HL-60 (cell line): ENCODE measurements around the gene ANAPC5.

Source experiments
- GABPA ChIP-seq: IDR thresholded peaks from 2 replicates; pipeline ENCODE4 v1.6.1; 2012; ENCODE audit warnings: low read depth
- POLR2AphosphoS5 ChIP-seq: IDR thresholded peaks from 2 replicates; pipeline ENCODE4 v1.6.1; 2012; ENCODE audit warnings: low read depth
- SPI1 ChIP-seq: IDR thresholded peaks from 2 replicates; pipeline ENCODE4 v1.6.1; 2012; ENCODE audit warnings: low read depth, mild to moderate bottlenecking, borderline replicate concordance
- TF ChIP-seq, protein P1 (sequence below): IDR thresholded peaks from 2 replicates; pipeline ENCODE4 v1.6.1; 2012; ENCODE audit warnings: low read depth; ENCODE audit not compliant: insufficient replicate concordance
- TF ChIP-seq, protein P2 (sequence below): IDR thresholded peaks from one replicate; pipeline ENCODE4 v1.5.1; 2011; ENCODE audit warnings: low read length, control low read depth, inconsistent platforms; ENCODE audit not compliant: insufficient read depth

DNA sequence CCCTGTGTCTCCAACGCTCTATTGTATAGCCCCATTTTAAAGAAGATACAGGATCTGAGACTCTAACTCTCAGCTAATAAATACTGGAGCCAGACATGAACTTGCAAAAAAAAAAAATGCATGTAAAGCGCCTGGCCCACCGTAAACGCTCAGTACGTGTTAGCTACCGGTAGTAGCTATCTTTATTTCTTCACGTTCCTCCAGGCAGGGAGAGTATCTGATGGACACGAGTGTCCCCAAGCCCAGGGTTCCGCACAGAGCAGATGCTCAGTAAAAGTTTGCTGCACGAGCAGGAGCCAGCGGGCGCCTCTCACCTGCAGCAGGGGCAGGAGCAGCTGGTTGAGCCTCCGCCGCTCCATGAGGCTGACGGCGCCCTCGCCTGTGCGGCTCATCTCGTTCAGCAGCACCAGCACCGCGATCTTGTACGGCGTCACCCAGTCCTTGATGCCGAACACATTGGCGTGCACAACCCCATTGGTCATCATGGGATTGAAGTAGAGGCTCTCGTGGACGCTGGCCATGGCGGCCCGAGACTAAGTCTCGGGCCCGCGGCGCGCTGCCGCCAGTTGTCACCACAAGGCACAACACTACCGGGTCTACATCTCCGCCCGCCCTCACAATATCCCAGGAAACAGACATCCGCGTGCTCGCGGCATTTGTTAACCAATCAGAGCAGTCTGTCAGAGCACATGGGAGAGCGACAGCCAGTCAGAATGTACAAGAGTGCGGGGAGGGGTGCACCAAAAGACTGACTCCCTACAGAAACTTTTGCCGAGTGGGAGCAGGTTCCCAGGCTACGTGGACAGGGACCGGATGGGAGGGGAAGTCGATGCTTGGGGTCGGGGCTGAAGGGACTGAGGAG lies at the start of gene ANAPC5:
- TF ChIP-seq, protein P1, sequence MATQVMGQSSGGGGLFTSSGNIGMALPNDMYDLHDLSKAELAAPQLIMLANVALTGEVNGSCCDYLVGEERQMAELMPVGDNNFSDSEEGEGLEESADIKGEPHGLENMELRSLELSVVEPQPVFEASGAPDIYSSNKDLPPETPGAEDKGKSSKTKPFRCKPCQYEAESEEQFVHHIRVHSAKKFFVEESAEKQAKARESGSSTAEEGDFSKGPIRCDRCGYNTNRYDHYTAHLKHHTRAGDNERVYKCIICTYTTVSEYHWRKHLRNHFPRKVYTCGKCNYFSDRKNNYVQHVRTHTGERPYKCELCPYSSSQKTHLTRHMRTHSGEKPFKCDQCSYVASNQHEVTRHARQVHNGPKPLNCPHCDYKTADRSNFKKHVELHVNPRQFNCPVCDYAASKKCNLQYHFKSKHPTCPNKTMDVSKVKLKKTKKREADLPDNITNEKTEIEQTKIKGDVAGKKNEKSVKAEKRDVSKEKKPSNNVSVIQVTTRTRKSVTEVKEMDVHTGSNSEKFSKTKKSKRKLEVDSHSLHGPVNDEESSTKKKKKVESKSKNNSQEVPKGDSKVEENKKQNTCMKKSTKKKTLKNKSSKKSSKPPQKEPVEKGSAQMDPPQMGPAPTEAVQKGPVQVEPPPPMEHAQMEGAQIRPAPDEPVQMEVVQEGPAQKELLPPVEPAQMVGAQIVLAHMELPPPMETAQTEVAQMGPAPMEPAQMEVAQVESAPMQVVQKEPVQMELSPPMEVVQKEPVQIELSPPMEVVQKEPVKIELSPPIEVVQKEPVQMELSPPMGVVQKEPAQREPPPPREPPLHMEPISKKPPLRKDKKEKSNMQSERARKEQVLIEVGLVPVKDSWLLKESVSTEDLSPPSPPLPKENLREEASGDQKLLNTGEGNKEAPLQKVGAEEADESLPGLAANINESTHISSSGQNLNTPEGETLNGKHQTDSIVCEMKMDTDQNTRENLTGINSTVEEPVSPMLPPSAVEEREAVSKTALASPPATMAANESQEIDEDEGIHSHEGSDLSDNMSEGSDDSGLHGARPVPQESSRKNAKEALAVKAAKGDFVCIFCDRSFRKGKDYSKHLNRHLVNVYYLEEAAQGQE = peak; percentile 66
- TF ChIP-seq, protein P2, sequence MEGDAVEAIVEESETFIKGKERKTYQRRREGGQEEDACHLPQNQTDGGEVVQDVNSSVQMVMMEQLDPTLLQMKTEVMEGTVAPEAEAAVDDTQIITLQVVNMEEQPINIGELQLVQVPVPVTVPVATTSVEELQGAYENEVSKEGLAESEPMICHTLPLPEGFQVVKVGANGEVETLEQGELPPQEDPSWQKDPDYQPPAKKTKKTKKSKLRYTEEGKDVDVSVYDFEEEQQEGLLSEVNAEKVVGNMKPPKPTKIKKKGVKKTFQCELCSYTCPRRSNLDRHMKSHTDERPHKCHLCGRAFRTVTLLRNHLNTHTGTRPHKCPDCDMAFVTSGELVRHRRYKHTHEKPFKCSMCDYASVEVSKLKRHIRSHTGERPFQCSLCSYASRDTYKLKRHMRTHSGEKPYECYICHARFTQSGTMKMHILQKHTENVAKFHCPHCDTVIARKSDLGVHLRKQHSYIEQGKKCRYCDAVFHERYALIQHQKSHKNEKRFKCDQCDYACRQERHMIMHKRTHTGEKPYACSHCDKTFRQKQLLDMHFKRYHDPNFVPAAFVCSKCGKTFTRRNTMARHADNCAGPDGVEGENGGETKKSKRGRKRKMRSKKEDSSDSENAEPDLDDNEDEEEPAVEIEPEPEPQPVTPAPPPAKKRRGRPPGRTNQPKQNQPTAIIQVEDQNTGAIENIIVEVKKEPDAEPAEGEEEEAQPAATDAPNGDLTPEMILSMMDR = no peak
- TF ChIP-seq POLR2AphosphoS5 (peak; percentile 97), GABPA (peak; percentile 94), SPI1 (peak; percentile 51; the same call in 1 of the 2 replicates)
